Type B pancreatic cell (in vitro differentiated cells): ENCODE data around the gene MUC4. TPM values are rescaled to one million over a fixed set of nuclear protein-coding genes. Genes with fewer than 3 reads are reported as not detected.

Experiments
- DNase-seq: peaks from one replicate; pipeline ENCODE4 v3.0.0; 2021; ENCODE audit warnings: mixed read lengths; ENCODE audit not compliant: unreplicated experiment; ENCODE audit errors: extremely low spot score
- H3K27ac Mint-ChIP-seq: 2 replicates; pipeline ENCODE4 v1.8.0; 2021; ENCODE audit warnings: mild to moderate bottlenecking, mixed read lengths
- H3K27me3 Mint-ChIP-seq: 2 replicates; pipeline ENCODE4 v1.8.0; 2021; ENCODE audit warnings: mixed read lengths
- H3K36me3 Mint-ChIP-seq: 2 replicates; pipeline ENCODE4 v1.8.0; 2021; ENCODE audit warnings: mixed read lengths
- H3K4me1 Mint-ChIP-seq: one replicate; pipeline ENCODE4 v1.8.0; 2021; ENCODE audit warnings: mixed read lengths; ENCODE audit not compliant: unreplicated experiment
- H3K4me3 Mint-ChIP-seq: 2 replicates; pipeline ENCODE4 v1.8.0; 2021; ENCODE audit warnings: mild to moderate bottlenecking, mixed read lengths
- H3K9me3 Mint-ChIP-seq: 2 replicates; pipeline ENCODE4 v1.8.0; 2021; ENCODE audit warnings: mixed read lengths
- total RNA-seq: library from RNA; stranded (reverse); gene quantifications from 2 replicates; pipeline ENCODE4 v1.2.1, GENCODE V29; 2021; ENCODE audit warnings: low replicate concordance
- TF ChIP-seq, protein P1 (sequence below): fragments of 200-600 bp; sonication (generic); conservative IDR thresholded peaks from 2 replicates; pipeline ENCODE4 v1.5.0; 2021; ENCODE audit warnings: antibody characterized with exemption, mild to moderate bottlenecking

Gene MUC4
- total RNA-seq, 1 donor from 2014 or later, result 2.4 TPM

DNA sequence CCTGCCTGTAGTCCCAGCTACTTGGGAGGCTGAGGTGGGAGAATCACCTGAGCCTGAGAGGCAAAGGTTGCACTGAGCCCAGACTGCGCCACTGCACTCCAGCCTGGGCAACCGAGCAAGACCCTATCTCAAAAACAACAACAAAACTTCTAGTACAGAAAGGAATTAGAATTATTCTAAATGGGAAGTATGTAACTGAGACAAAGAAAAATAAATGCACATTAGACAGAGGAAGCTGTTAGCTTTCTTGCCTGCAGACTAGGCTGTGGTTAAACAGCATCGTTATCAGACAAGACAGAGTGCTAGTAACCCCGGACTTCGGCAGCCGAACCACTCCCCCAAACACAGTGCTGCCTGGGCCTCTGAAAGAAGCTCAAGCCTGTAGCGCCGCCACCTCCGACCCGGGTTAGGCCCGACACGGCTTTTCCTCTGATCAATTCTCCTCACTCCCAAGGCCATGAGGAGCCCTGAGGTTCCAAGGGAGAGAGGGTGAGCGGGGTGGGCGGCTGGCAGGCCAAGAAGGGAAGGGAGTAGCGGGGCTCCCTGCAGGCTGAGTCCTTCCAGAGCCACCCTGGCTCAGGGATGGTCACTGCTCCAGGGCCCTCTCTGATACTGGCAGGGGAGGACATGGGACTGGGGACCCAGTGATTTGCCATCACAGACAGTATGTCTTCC, 44.8 kb upstream of the MUC4 start:
- no peak overlapping the region for H3K27ac Mint-ChIP-seq
- TF ChIP-seq, protein P1, sequence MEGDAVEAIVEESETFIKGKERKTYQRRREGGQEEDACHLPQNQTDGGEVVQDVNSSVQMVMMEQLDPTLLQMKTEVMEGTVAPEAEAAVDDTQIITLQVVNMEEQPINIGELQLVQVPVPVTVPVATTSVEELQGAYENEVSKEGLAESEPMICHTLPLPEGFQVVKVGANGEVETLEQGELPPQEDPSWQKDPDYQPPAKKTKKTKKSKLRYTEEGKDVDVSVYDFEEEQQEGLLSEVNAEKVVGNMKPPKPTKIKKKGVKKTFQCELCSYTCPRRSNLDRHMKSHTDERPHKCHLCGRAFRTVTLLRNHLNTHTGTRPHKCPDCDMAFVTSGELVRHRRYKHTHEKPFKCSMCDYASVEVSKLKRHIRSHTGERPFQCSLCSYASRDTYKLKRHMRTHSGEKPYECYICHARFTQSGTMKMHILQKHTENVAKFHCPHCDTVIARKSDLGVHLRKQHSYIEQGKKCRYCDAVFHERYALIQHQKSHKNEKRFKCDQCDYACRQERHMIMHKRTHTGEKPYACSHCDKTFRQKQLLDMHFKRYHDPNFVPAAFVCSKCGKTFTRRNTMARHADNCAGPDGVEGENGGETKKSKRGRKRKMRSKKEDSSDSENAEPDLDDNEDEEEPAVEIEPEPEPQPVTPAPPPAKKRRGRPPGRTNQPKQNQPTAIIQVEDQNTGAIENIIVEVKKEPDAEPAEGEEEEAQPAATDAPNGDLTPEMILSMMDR, result no peak
- no peaks in the 10 kb centered on the region for H3K36me3 Mint-ChIP-seq
- no peak for DNase-seq
- H3K4me3 Mint-ChIP-seq, result no peak overlapping the region
- H3K27me3 Mint-ChIP-seq, result peaks cover 4% of the 10 kb centered on the region
- H3K4me1 Mint-ChIP-seq, result peaks cover 6% of the 10 kb centered on the region
- H3K9me3 Mint-ChIP-seq, result no peaks in the 10 kb centered on the region

GRCh38 chr3:195855471-195856409, 44.0 kb upstream of the MUC4 start:
- Mint-ChIP-seq H3K36me3 (no peaks in the 10 kb centered on the region), H3K27ac (no peak overlapping the region), H3K27me3 (peaks cover 8% of the 10 kb centered on the region), H3K4me3 (no peak overlapping the region), H3K4me1 (peaks cover 10% of the 10 kb centered on the region), H3K9me3 (no peaks in the 10 kb centered on the region)
- TF ChIP-seq, protein P1, result no peak
- no peak for DNase-seq

GRCh38 chr3:195854628-195855294, 43.0 kb upstream of the MUC4 start:
- peaks cover 9% of the 10 kb centered on the region for H3K27me3 Mint-ChIP-seq
- TF ChIP-seq, protein P1, result no peak
- no peaks in the 10 kb centered on the region for H3K36me3 Mint-ChIP-seq
- H3K4me1 Mint-ChIP-seq, result peaks cover 12% of the 10 kb centered on the region
- H3K4me3 Mint-ChIP-seq, result no peak overlapping the region
- H3K27ac Mint-ChIP-seq, result peak overlapping the region; percentile 89
- no peaks in the 10 kb centered on the region for H3K9me3 Mint-ChIP-seq
- DNase-seq, result no peak

DNA sequence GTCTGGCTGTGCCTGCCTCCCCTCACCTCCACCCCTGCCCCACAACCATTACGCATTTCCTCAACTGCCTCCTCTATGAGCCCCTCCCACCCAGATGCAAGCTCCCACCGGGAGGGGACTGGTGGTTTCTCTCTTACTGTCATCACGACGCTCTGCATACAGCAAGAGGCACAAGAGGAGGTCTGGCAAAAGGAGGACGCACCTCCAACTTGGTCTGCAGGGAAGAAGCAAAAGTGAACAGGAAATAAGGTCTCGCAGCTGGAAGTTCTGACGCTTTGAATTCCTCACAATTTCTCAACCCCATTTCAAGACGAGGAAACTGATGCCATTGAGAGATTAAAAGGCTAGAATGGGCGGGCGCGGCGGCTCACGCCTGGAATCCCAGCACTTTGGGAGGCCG, 42.3 kb upstream of the MUC4 start:
- H3K27ac Mint-ChIP-seq, result peak overlapping the region; percentile 56
- no peaks in the 10 kb centered on the region for H3K9me3 Mint-ChIP-seq
- H3K36me3 Mint-ChIP-seq, result peaks cover 2% of the 10 kb centered on the region
- peaks cover 8% of the 10 kb centered on the region for H3K4me1 Mint-ChIP-seq
- no peak for DNase-seq
- TF ChIP-seq, protein P1, result no peak
- no peak overlapping the region for H3K4me3 Mint-ChIP-seq
- H3K27me3 Mint-ChIP-seq, result peaks cover 5% of the 10 kb centered on the region

GRCh38 chr3:195853036-195853435, 41.3 kb upstream of the MUC4 start:
- Mint-ChIP-seq H3K36me3 (peaks cover 3% of the 10 kb centered on the region), H3K9me3 (no peaks in the 10 kb centered on the region), H3K27me3 (peaks cover 5% of the 10 kb centered on the region), H3K27ac (no peak overlapping the region), H3K4me3 (no peak overlapping the region), H3K4me1 (peaks cover 11% of the 10 kb centered on the region)
- DNase-seq, result no peak
- TF ChIP-seq, protein P1, result no peak
